ENCODE results near the gene ENTPD2.
"Not testable (repeated sequence)": the region's sequence is repeated elsewhere in the genome, so short reads cannot be mapped to it uniquely, and the experiment has no call there.

ENTPD2 gene

DNA sequence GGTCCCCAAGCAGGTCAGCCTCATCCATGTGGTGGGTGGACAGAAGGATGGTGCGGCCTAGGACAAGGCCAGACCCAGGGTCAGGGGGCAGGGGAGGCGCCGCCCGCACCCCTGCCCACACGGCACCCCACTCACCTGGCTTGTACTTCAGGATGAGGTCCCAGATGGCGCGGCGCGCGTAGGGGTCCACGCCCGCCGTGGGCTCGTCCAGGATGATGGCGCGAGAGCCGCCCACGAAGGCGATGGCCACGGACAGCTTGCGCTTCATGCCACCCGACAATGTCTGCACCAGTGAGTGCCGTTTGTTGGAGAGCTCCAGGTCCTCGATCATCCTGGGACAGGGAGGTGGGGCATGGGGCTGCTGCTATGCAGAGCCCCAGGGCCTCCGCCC lies 38.3 kb downstream of the ENTPD2 start:
- no peak for DNase-seq (ENCODE audit: low read depth)

DNA sequence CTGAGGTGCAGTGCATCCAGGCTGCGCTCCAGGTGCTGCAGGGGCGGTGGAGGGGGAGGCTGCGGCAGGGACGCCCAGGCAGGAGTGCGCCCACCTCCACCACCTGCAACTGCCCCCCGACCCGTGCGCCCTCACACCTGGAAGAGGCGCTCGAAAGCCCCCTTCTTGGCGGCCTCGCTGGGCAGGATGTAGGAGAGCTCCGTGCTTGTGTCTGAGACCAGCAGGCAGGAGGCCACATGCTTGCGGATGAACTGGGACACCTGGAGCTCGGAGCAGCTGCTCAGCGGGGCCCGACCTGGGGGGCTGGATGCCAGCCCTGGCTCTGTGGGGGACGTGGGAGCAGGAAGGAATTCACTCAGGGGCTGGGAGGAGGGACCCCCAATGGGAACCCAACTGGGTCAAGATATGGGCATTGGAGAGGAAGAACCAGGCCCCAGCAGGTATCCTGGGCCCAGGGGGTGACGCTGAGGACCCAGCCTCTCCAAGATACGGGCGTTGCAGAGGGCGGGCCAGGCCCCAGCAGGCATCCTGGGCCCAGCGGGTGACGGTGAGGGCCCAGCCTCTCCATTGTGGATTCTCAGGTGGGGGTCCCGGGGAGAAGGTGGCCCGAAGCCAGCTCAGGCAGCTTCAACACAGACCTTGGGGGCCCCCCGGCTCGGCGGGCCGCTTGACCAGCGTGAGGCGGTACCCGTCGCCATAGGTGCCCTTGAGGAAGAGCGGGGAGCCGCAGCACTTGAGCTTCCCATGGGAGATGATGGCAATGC lies 38.9 kb downstream of the ENTPD2 start:
- DNase-seq (ENCODE audit: low read depth), result no peak

- DNase-seq (ENCODE audit: low read depth), result no peak
These were observed 39.7 kb downstream of the ENTPD2 start for GRCh38 chr9:137014166-137014565.

DNA sequence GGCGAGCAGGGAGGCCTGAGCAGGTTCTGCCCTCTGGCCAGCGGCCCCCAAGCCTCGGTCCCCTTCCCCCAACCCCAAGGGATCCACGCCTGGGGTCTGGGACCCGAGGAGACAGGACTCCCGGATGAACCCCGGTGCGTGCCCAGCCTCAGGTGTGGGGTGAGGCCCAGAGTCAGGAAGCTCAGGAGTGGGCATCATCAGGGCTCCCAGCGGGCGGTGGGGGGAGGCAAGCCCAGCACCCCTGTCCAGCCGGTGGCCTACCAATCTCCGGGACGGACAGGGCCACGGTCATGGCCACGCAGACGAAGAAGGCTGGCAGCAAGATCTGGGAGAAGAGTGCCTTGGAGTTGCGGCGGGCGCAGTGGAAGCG lies 40.3 kb downstream of the ENTPD2 start:
- no peak for DNase-seq (ENCODE audit: low read depth)

DNA sequence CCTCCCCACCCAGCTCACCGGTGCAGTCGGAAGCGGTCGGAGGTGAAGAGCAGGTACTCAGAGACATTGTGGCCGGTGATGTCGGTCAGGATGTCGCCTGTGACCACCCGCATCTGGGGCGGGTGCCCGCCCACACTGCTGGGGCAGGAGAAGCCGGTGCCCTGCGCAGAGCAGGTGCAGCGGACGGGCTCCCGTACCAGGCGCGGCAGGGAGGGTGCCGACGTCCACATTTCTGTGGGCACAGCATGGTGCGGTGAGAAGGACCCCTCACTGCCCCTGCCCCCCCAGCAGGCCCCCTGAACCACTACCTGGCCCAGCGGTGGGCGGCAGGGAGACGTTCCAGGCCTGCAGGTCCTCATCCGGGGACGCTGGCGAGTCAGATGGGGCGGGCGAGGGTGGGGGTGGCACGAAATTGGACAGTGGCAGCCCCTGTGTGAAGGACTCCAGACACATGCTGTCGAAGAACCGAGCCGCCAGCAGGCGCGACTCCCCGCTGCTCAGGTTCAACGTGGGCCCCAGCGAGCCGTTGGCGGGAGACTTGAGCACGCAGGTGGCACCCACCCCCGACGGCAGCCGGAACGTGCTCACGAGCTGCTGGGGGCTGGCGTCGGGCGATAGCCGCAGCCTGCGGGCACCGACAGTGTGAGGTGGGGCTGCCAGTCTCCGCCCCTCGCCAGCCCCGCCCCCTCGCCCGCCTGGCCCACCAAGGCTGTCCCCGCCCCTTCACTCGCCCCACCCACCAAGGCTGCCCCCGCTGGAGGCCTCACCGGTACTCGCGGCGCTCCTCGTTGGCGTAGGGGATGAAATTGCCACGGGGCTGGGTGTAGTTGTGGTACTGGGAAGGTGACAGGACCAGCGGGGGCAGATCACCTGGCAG lies 40.9 kb downstream of the ENTPD2 start:
- DNase-seq (ENCODE audit: low read depth), result no peak

DNA sequence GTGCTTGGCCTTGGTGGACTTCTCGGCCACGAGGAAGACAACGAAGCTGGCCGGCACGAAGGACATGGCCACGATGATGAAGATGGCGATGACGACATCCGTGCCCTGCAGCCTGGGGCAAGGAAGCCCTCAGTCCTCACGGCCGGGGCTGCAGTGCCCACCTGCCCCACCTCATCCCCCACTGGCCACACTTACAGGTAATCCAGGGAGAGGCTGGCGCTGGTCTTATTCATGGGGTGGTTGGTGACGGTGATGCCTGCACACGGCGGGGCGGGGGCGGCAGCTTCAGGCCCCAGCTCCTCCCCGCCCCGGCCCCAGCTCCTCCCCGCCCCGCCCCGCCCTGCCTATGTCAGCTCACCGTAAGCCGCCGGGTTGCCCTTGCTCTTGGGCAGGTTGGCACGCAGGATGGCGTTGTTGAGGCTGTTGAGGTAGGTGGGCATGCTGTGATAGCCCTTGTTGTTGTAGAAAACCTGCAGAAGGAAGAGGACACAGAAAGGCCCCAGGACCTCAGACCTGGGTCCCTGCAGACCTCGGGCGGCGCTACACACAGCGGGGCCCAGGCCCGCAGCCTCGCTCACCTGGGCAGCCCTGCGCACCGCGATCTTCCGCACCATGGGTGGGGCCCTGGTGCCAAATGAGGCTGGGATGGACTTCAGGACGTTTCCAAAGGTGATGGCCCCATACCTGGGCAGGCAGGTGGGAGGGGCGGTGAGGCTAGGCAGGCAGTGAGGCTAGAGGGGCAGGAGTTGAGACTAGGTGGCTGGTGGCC lies 41.8 kb downstream of the ENTPD2 start:
- DNase-seq (ENCODE audit: low read depth), result no peak

DNA sequence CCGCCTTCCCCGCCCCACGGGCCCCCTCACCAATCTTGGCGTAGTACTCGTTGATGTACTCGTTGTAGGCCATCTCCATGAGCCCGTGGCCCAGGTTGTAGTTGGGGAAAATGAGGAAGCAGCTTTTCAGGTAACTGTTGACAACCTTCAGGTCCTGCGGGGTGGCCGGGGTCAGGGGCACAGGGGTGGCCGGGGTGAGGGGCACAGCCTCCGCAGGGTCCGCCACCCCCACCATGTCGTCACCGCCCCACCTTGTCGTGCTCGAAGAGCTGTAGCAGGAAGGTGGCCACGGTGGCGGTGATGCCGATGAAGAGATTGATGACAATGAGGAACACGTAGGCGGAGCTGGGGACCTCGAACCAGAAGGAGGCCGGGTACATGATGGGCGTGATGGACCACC lies 42.7 kb downstream of the ENTPD2 start:
- no peak for DNase-seq (ENCODE audit: low read depth)

DNA sequence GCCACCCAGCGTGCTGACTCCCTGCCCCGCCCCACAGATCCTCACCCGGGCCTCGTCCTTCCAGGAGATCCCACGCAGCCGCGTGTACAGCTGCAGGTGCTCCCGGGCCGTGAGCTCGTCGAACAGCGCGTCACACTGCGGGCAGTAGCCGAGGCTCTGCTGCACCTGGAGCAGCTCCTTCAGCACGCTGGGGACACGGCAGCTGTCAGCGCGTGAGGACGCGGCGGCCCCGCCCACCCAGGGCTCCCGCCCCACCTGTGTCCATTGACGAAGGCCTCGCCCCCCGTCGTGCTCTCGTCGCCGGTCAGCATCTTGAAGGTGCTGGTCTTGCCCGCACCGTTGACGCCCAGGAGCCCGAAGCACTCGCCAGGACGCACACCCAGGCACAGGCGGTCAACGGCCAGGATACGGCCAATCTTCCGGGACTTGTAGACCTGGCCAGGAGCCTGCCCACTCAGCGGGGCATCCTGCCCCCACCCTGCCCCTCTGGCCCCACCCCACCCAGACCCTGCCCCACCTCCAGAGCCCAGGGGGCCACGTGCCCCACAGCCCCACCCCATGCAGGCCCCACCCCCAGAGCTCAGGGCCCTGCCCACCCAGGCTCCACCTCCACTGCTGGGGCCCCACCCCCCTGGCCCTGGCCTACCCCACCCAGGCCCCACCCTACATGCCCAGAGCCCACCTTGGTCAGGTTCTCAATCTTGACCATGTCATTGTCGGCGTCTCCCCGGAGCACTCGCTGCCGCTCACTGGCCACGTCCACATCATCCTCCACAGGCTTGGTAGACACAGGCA lies 43.7 kb downstream of the ENTPD2 start:
- DNase-seq (ENCODE audit: low read depth), result no peak

- DNase-seq (ENCODE audit: low read depth), result no peak
These were observed 44.6 kb downstream of the ENTPD2 start for GRCh38 chr9:137009217-137009616.

DNA sequence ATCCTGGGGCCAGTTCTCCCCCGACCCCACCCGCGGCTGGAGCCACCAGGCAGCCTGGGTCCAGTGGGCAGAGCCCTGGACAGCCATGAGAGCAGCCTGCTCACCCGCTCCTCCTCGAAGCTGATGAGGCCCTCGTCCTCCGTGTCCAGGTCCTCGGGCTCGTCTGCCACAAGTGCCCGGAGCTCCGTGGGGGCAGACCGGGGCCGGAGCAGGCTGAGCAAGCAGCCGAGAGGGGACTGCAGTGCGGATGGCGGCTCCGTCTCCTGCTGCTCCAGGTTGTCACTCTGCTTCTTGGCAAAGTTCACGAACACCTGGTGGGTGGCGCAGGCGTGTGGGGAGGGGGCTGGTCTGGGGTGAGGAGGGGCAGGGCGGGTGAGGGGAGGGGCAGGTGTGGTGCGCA lies 45.5 kb downstream of the ENTPD2 start:
- no peak for DNase-seq (ENCODE audit: low read depth)

DNA sequence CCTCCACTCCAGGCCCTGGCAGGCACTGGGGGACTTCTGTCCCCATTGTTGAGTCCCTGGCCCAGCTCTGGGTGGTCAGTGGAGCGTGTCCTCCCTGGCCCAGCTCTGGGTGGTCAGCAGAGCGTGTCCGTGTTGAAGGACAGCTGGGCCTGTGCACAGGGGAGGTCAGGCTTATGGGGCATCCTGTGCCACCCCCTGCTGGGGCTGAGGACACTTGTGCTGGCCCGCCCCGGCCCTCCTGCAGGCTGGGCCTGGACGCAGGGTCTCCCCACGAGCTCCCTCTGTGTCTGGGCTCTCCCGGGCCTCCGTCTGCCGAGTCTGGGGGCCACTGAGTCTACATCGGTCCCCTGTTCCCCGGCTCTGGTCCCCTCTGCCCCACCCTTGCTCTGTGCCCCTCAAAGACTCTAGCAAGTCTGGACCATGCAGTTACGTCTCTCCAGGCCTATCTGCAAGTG lies 46.0 kb downstream of the ENTPD2 start:
- no peak for DNase-seq (ENCODE audit: low read depth)

- no peak for DNase-seq (ENCODE audit: low read depth)
These were observed 46.6 kb downstream of the ENTPD2 start for GRCh38 chr9:137007108-137007815.

DNA sequence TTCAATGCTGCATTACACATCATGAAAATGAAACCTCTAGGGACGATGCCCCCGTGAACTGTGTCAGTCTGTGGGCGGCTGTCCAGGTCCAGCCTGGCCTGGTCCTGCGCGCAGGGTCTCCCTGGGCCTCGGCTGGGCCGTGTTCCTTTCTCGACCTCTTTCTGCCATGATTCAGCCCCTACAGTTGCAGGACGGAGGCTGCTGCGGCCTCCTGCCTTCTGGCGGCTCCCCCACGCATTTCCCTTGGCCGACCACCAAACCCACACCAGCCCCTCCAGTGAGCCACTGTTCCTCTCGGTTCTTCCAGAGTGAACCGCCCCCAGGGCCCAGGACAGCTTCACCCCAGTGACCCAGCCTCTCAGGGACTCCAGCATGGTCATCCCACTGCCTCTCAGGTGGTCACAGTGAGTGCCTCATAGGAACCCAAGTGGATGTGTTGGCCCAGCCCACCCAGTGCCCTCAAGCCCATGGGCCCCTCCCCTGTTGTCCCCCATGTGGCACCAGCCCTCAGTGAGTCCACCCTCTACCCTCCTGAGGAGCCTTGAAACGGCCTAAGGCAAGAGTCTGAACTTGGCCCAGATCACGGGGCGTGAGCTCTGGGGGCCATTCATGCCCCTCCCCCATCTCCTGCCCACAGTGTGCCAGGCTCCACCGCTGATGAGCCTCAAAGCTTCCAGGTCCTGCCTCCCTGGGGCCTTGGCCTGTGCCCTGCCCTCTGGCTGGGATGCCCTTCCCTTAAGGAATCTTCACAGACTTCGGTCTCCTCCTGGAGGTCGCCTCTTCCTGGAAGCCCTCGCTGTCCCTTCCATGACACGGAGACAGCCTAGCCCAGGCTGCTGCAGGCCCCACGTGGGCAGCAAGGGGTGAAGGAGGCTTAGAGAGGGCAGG lies 47.5 kb downstream of the ENTPD2 start:
- no peak for DNase-seq (ENCODE audit: low read depth)

- not testable (repeated sequence) for DNase-seq (ENCODE audit: low read depth)
These were observed 49.6 kb downstream of the ENTPD2 start for GRCh38 chr9:137004285-137004684.

GRCh38 chr9:137002646-137003041 lies 51.2 kb downstream of the ENTPD2 start:
- no peak for DNase-seq (ENCODE audit: low read depth)

DNA sequence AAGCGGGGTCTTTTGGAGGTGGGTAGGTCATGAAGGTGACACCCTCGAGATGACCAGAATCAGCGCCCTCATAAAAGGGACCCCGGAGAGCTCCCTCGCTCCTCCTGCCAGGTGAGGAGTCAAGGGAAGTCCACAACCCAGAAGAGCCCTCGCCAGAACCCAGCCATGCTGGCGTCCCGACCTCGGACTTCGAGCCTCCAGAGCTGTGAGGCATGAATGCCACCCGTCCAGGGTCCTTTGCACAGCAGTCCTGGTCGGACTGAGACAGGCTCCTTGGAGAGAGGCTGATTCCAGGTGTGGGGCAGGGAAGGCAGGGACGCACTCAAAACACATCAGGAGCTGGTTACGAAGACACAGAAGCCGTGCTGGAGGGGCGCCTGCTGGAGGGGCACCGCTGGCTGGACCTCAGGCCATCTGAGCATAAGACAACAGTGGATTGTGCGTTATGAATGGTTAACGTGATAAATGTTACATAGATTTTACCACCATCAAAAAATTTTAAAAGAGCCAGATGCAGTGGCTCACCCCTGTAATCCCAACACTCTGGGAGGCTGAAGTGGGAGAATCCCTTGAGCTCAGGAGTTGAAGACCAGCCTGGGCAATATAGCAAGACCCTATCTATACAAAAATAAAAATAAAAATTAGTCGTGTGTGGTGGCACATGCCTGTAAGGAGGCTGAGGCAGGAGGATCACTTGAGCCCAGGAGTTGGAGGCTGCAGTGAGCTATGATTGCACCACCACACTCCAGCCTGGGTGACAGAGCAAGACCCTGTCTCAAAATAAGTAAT lies 51.8 kb downstream of the ENTPD2 start:
- no peak for DNase-seq (ENCODE audit: low read depth)

GRCh38 chr9:137000177-137000930 lies 53.5 kb downstream of the ENTPD2 start:
- peak; percentile 38 for DNase-seq (ENCODE audit: low read depth)

Measured in ELR (cell line).